Jurkat, Clone E6-1 (cell line): ENCODE data around the gene LYVE1.
"Not testable (repeated sequence)": the region's sequence is repeated elsewhere in the genome, so short reads cannot be mapped to it uniquely, and the experiment has no call there.

Experiments used
- DNase-seq: peaks from one replicate; pipeline ENCODE4 v3.0.0-alpha.2; 2011; ENCODE audit warnings: low read depth, low spot score
- H3K4me3 ChIP-seq: 2 replicates; pipeline ENCODE4 v1.5.1; 2011; ENCODE audit warnings: mild to moderate bottlenecking, low read length, control low read depth, moderate library complexity

The LYVE1 gene

GRCh38 chr11:10595840-10596239 is 27.4 kb upstream of the LYVE1 start:
- not testable (repeated sequence) for DNase-seq, H3K4me3 ChIP-seq

- H3K4me3 ChIP-seq, result no peak overlapping the region
- no peak for DNase-seq
These were observed 25.9 kb upstream of the LYVE1 start for GRCh38 chr11:10594407-10594806.

- no peak for DNase-seq
- no peak overlapping the region for H3K4me3 ChIP-seq
These were observed 23.9 kb upstream of the LYVE1 start for GRCh38 chr11:10592331-10592730.

GRCh38 chr11:10591741-10592140 is 23.3 kb upstream of the LYVE1 start:
- DNase-seq, result no peak
- no peak overlapping the region for H3K4me3 ChIP-seq

- no peak for DNase-seq
- no peak overlapping the region for H3K4me3 ChIP-seq
These were observed 21.9 kb upstream of the LYVE1 start for GRCh38 chr11:10590218-10590915.

GRCh38 chr11:10588904-10589303 is 20.4 kb upstream of the LYVE1 start:
- DNase-seq, result no peak
- H3K4me3 ChIP-seq, result no peak overlapping the region

GRCh38 chr11:10587995-10588394 is 19.5 kb upstream of the LYVE1 start:
- no peak for DNase-seq
- no peak overlapping the region for H3K4me3 ChIP-seq

- no peak overlapping the region for H3K4me3 ChIP-seq
- no peak for DNase-seq
These were observed 18.9 kb upstream of the LYVE1 start for GRCh38 chr11:10587388-10587787.

- no peak overlapping the region for H3K4me3 ChIP-seq
- DNase-seq, result no peak
These were observed 15.6 kb upstream of the LYVE1 start for GRCh38 chr11:10584071-10584501.

GRCh38 chr11:10581481-10582019 is 13.1 kb upstream of the LYVE1 start:
- no peak overlapping the region for H3K4me3 ChIP-seq
- DNase-seq, result no peak

GRCh38 chr11:10580623-10581022 is 12.2 kb upstream of the LYVE1 start:
- no peak overlapping the region for H3K4me3 ChIP-seq

GRCh38 chr11:10579700-10580099 is 11.2 kb upstream of the LYVE1 start:
- DNase-seq, result no peak
- no peak overlapping the region for H3K4me3 ChIP-seq

More at GRCh38 chr11:10580623-10581022, 12.2 kb upstream of the LYVE1 start:
- DNase-seq, result no peak

- H3K4me3 ChIP-seq, result no peak overlapping the region
- DNase-seq, result no peak
These were observed 7.6 kb upstream of the LYVE1 start for GRCh38 chr11:10576035-10576398.

- H3K4me3 ChIP-seq, result no peak overlapping the region
- DNase-seq, result no peak
These were observed 7.0 kb upstream of the LYVE1 start for GRCh38 chr11:10575346-10576034.

GRCh38 chr11:10573556-10573955 is 5.1 kb upstream of the LYVE1 start:
- no peak for DNase-seq
- H3K4me3 ChIP-seq, result no peak overlapping the region

- no peak overlapping the region for H3K4me3 ChIP-seq
- no peak for DNase-seq
These were observed 4.6 kb upstream of the LYVE1 start for GRCh38 chr11:10573028-10573427.

GRCh38 chr11:10572533-10572932 is 4.1 kb upstream of the LYVE1 start:
- no peak overlapping the region for H3K4me3 ChIP-seq
- DNase-seq, result no peak

GRCh38 chr11:10567446-10567845 is 1.0 kb downstream of the LYVE1 start:
- no peak for DNase-seq
- no peak overlapping the region for H3K4me3 ChIP-seq

- H3K4me3 ChIP-seq, result no peak overlapping the region
- DNase-seq, result no peak
These were observed 2.1 kb downstream of the LYVE1 start for GRCh38 chr11:10566257-10566957.

- DNase-seq, result no peak
- no peak overlapping the region for H3K4me3 ChIP-seq
These were observed 3.0 kb downstream of the LYVE1 start for GRCh38 chr11:10565493-10565892.
